Activated effector memory CD4-positive, alpha-beta T cell treated with Interleukin-2 at 50 U/mL for 16 hours (primary cell): ENCODE results near the gene PCP2.

Experiments
- DNase-seq: peaks from one replicate; pipeline ENCODE4 v3.0.0-alpha.2; 2020

The PCP2 gene

DNA sequence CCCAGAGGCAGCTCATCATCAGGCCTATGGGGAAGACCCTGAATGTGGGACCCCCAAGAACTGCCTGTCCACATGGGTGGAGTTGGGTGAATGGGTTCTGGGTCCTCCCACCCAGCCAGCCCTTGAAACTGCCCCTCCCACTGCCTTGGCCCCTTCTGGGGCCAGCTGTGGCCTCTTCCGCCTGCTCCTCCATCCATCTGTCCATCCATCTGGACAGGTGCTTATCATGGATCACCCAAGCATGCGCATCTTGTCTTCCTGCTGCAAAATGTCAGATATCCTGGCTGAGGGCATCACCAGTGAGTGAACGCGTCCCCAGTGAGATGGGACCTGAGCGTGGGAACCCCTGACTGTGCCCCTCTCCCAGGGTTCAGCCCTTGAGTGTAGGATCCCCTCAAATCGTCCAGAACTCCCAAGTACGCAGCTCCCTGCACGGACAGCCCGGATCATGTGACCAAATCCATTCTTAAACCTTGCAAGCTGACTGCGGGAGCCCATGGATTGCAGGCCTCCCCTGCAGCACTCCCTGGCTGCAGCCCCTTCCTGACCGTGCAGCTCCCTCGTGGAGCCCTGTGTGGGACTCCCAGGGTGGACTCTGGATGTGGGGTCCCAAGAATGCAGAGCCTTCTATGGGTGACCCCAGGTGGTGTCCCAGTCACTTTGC is 5.4 kb upstream of the PCP2 start:
- DNase-seq: no peak

DNA sequence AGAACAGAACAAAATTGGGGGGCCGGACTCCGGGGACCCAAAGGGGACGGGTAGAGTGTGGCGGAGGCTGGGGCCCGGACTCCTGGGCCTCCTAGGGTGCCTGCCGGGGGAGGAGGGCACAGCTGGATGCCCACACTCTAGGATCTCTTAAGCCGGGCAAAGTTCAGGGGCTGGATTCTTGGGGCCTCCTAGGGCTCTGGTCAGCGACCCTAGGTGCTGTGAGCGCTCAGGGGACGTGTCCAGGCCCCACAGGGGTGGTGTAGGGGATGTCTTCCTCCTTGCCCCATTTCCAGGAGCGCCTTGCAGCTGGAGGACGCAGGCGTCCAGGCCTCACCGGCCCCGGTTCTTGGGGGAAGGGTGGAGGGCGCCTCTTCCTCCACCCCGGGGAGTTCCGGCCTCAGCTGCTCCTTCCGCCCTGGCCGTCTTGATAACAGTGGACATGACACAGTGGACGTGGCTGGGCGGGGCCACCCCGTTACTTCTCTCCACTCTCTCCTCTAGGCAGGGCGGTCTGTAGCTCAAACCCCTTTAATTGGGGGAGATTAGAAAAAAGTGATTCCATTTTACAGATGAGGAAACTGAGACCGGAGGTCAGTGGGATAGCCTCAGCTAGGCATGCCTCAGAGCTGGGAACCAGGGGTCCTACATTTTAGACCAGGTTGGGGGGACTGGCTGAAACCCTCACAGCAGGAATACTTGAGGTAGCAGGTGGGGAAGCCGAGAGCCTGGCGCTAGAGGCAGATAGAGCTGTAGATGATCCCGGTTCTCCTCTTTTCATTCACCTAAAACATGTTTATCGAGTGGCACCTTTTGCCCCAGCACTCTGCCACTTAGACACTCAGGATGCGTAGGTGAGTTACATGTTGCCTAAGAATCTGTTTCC is 4.1 kb upstream of the PCP2 start:
- no peak for DNase-seq

DNA sequence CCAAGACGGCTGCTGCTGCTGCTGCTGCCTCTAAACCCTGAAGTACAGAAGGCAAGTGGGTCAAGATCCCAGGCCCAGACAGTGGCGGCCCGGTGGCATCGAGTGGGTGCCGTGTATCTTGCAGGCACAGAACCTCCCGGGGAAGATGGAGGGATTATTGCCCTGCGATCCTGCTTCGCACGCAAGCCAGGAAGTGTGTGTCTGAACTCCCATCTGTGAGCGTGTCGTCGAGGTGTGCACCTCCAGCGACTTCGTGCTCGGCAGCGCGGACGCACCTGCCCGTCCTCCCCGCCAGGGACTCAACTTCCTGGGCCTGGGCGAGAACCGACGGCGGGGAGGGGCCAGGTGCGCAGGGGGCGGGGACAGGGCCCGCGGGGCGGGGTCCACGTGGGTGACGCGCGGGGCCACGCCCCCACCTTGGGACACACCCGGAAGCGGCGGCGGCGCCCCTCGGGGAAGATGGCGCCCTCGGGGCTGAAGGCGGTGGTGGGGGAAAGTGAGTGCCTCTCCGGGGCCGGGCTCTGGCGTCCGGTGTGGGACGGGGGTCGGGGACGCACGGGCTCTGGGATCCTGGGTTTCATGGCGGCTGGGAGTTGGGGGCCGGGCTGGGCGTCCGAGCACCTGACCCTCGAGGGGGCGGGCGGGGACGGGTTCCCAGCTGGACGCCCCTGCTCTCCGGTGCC is 3.3 kb upstream of the PCP2 start, which contains the start of gene STXBP2:
STXBP2 (plus strand) TSS at position 420 of the 683 bp plus-strand sequence; CDS start at position 460, 40 bp downstream.
- peak; percentile 93 for DNase-seq

DNA sequence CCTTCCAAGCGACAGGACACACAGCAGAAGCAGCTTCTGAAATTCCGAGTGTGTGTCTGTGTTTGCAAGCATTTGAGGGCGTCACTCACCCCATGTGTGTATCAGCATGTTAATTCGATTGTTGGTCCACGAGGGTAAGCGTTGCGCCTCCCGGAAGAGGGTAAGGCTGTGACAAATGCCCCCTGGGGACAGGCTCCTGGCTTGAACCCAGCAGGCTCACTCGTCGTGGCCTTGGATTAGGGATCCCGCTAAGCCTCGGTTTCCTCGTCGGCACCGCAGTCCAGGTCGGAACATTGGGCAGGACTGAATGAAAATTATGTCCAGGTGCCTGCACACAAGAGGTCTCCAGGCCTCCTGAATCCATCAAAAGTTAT is 2.8 kb upstream of the PCP2 start:
- DNase-seq: no peak

DNA sequence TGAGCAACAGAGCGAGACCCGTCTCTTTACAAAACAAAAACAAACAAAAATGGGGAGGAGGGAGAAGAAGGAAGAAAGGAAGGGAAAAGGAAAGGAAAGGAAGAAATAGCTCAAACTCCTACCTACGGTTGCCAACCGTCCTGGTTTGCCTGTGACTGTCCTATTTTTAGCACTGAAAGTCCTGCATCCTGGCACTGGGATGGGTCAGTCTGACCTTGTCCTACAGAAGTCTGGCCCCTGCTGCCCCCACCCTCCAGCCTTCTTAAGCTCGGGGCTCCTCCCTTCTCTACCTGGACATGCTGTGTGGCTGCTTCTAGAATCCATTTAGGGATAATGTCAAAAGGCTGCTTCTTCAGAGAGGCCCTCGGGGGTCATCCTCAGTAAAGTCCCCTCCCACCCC is 2.2 kb upstream of the PCP2 start:
- no peak for DNase-seq

DNA sequence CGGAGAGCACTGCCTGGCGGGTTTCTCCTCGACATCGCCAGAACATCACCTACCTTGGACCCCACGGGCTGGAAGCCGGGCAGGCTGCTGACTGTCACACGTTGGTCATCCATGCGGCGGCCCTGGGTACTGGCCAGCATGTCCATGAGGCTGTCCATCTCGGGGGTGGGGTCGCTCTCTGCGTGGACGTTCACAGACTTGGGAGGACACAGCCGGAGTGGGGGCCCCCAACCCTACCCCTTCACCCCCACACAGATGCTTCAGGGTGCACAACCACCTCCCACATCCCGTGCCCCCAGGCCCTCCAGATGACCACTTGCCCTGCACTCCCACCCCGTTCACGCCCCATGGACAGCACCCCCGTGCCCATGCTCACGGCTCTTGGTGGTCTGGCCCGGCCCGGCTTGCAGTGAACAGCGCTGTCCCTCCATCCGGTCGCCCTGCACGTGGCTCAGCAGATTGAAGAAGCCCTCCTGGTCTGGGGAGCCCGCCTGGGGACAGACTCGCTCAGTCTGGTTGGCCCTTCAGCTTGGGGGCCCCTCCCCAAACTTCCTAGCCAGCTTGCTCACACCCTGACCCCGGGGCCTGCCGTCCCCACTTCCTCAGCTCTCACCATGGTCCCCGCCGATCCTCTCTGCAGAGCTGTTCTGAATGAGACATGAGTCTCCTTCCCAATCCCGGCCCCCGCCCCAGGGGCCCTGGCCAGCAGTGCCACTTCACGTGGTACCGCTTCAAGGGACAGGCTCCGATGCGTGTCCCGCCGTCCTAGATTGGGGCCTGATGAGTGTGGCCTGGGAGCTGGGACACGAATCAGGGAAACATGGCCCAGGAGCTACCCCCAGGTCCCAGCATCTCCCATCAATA is 947 bp downstream of the PCP2 start:
- DNase-seq: no peak

DNA sequence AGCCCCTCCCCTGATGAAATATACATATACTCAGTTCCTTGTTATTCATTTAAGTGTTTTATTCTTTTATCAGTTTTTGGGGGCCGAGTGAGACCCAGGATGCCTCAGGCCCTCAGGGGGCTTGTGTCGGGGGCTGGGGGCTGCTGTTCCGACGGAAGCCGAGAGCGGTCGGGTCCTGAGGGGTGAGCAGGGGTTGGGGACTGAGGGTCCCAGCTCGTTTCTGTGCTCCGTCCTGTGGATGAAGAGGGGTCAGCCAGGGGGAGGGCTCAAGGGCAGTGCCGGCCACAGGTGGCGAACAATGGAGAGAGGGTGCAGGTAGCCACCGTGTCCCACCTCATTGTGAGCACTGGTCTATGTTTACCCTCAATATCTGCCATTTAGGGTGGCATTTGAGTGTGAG is 1.9 kb downstream of the PCP2 start:
- DNase-seq: no peak

DNA sequence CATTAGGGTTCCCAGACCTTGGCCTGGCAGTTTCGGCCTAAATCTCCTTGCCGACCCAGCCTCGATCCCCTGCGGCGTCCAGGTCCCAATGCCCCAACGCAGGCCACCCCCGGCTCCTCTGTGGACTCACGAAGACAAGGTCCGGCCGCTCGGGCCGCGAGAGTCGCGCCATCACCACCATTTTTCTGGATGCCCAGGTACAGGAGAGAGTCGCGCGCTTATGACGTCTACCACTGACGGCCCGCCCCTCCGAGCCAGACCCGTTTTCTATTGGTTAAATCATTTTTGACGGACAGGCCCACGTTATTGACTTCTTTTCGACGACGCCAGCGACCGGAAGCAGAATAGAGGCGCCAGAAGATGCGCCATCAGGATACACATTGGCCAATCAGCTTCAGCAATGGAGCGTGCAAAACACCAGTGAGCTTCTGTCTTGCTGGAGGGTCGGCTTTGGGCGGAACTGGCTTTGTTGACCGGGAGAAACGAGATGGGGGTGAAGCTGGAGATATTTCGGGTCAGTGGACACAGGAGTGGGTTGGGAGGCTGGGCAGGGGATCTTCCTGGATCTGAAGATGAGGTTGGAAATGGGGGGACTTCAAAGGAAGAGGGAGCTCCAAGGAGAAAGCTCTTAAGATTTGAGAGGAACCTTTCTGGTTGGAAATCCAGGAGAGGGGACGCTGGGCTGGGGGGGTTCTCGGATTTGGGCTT is 4.0 kb downstream of the PCP2 start, which contains the start of the genes PET100 and XAB2:
PET100 (plus strand) TSS at position 447 of the 708 bp plus-strand sequence; CDS start at position 488, 41 bp downstream.
XAB2 (minus strand) TSS at position 199 of the 708 bp plus-strand sequence; CDS start at position 181, 18 bp downstream.
- peak; percentile 92 for DNase-seq

DNA sequence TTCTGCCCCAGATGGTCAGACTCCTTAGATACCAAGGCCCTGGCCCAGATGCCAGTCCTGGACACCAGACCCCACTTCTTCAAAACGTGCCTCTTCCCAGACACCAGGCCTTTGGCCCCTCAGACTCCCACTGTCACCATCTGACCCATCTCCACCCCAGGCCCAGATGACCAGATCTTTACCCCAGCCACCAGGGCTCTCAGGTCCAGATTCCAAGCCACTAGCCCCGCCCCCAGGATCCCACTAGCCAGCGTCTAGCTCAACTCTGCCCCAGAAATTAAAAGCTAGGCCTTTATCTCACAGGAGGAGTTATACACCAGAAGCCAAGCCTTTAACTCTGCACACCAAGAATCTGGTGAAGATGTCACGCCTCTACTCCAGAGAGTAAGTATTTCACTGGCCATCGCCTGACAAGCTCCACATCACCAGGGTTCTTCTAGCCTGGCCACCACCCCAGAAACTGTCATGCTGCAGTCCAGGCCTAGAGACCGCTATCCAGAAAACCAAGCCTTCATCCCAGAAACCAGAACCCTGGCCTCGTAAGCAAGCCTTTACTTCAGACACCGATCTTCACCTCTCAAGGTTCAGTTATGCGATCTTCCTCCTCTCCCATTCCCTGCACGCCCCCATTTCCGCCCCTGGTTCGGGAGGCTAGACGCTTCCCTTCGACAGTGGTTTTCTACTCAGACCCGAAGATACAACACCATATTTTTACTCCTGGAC is 4.8 kb downstream of the PCP2 start:
- no peak for DNase-seq

DNA sequence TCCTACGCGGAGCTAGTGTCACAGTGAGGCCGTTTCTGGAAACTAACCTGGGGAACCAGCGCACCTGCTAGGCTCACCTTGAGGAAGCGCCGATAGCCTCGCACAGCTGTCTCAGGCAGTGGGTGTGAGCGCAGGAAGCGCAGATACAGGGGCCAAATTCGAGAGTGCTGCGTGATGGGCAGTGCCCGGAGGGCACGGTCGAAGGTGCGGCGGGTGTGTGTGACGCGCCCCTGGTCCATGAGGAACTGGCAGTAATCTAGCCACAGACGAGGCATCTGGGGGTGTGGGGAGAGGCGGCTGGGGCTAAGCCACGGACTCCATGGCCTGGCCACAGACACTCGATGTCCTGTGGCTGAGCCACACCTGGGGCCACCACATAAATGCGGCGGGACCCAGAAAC is 6.4 kb downstream of the PCP2 start:
- DNase-seq: no peak

DNA sequence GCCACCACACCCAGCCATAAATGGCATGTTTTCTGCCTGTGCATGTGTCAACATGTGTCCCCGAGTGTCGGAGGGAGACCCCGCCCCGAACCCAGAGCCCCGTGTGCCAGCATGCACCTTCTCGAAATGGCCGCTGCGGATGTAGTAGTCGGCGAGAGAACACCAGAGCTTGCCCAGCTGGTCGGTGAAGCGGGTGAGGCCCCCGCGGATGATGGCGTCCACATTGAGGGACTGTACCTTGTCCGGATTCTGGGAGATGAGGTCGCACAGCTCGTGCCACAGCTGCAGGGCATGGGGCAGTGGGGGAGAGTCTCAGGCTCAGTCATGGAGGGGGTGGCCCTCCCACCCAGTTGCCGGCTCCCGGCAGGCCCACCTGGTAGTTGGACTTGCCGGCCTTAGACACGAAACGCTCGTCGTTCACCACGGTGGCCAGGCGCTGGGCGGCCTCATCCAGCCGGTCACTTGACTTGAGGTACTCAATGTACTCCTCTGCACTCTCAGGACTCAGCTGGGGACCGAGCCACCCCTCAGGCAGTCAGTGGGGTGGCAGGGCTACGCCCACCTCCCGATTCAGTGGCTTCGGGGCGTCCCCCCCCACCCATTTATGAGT is 7.7 kb downstream of the PCP2 start:
- DNase-seq: no peak

DNA sequence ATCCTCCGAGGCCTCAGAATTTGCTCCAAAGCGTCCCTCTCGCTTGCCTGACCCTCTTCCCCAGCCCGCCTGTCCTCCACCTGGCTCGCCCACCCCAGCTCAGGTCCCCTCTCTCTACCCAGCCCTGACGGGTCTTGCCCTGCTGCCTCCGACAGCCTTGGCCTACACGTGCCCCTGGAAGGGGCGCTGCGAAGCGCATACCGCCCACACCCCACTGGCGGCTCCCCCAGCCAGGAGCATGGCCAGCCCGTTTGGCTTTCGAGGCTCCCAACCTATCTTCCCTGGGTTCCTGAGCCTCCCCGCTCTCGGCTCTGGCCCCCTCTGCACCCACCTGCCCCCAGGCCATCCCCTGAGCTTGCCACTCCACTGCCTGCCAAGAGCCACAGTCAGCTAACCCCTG is 8.7 kb downstream of the PCP2 start:
- DNase-seq: no peak

DNA sequence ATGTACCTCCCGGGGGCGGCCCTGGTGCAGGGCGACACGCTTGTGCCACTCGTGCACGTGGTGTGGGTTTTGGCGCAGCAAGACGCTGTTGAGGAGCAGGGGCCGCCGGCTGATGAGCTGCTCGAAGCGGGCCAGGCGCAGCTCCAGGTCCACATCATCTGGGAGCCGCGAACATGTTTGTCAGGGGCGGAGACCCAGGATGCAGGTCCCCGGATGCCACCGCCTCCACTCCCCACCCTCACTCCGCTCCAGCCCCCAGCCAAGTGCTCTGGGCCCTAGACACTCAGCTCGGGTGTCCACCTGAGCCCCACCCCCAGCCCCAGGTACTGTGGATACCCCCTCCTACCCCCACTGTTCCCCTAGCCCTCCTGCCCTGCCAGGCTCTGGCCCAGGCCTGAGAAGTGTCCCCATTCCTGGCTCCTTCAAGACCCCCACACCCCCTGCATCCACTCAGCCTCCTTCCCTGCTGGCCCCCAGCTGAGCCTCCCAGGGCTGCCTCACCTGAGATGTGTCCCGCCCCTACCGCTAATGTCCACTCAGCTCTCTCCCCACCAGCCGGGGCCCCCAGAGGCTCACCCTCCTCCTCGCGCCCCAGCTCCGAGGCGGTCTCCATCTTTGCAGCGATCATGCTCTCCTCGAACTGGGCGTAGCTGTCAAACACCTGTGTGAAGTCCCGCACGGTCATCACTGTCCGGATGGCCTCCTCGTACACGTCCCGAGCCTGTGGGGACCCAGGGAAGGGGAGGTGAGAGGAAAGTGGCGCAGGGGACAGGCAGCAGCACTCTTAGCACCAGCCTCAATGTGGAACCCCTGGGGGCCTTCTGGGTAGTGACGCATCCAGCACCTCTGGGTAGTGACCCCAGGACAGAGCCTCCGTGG is 9.6 kb downstream of the PCP2 start:
- DNase-seq: no peak

DNA sequence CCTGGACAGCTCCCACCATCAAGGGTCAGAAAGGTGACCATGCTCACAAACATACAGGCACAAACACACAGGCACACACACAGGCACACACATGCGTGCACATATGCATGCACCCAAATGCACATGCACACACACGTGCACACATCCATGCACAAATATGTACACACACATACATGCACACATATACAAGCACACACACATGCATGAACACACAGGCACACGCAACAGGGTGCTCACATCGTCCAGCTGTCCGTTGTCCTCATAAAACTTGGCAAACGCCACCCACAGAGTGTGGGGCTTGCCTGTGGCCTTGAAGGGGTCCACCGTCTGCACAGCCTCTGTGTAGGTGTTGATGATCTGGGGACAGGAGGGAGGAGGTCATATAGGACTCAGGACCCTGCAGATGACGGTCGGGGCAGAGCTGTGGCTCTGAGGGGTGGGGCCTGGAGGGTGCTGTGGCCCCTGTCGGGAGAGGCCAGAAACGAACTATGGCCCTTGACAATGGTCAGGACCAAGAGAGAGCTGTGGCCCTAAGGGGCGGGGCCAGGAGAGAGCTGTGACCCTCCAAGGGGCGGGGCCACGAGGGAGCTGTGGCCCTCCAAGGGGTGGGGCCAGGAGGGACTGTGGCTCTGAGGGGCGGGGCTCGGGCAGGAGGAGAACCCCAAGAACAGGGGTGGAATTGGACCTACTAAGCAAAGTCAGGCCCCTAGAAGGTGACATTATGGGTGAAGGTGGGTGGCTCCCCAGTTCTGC is 10.4 kb downstream of the PCP2 start:
- no peak for DNase-seq

DNA sequence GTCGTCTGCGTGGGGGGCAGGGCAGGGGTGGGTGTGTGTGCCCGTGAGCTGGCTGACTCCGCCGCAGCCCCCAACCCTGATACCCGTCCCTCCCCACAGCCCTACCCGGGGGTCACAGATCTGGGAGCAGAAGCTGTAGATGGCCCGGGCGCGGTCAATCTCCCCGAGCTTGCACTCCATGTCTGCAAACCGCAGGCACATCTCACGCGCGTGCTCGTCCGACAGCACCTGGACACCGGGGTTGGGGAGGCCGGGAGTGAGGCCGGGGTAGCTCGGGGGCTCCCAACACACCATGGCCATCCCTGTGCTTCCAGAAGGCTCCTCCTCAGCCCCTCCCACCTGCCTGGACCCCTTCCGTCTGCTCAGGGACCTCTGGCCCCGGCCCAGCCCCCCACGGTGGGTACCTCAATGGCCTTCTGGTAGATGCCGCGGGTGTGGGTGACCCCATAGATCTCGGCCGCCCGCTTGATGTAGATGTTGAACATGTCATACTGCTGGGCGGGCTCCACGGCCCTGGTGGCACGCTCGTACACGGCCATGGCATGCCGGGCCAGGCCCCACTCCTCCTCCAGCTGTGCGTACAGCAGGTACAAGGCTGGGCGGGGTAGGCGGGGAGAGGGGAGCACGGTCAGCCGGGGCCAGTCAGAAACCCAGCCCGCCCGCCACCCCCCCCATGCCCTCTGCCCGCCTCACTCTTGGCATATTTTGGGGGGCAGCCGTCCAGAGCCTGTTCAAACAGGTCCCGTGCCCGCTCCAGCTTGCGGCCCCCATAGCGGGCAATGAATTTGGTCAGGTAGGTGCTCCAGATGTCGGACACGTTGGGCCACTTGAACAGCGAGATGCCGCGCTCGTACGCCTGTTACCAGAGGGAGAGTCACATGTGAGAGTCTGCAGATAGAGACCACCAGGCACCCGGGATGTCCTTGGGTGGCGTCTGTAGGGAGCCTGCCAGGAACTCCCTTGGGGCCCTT is 12.8 kb downstream of the PCP2 start:
- DNase-seq: no peak

DNA sequence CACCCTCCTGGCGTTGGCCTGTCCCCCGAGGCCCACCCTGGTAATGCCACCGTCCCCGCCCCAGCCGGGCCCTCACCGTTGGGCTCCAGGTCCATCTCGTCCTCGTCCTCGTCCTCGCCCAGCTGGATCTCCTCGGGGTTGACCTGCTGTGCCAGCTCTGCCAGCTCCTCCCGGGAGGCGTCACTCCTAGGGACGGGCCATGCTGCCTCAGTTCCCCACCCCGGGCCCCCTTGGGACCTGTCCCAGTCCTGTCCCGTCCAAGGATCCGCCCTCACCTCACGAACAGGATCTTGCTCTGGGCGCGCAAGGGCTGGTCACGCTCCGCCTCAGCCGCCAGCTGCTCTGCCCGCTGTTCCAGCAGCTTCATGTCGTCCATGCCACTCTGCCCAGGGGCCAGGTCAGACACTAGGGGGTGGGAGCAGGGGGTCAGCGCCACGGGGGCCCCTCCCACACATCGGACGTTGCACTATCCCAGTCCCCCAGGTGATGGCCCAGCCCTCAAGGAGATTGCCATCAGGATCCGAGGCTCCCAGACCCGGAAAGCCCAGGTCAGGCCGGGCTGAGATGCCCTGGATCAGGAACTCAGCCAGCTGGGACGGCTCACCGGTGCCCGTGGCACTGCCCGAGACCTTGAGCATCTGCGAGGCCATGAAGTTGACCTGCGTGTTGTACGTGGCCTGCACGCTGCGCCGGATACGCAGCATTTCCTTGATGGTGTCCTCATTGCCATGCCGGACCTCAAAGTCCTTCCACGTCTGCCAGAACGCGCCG is 13.7 kb downstream of the PCP2 start:
- DNase-seq: no peak
